Measurements from ENCODE around the gene IKZF2.

DNA sequence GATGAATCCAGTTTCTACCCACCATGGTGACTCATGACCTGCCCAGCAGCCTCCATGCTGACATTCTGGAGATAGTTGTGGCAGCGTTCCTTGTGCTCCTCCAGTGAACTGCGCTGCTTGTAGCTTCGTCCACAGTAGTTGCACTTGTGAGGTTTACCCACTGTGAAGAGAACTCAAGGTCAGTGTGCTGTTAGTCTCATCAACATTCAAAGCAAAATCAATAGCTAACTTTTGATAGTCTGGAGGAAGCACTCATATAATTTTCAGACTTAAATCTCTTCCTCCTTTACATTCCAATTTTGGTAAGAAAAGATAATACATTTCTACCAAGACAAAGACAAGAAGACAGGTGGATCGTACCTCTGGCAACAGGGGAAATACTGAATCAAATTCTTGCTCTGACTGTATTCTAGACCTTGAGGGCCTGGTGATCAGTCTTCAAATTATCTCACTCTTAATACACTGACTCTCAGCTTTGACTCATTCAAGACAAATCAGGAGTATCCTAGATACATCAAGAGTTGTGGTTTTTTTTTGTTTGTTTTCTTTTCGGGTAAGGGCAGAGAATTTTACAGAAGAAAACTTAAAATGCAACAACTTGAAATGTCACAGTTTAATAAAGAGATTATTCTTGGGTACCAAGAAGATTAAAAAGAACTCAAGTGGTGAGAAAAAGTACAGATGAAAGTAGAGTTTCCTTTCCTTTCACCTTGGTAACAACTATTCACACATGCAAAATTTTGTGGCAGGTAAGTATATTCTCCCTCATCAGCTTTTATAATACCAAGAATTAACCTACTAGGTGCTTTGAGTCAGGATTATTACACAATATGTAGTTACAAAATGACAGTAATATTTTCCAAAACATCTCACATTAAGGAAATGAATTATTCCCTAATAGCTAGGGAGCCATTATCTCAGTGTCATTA lies 129.2 kb downstream of the IKZF2 start:
- TF ChIP-seq NFE2 (IDR thresholded peaks at IDR 0.05; ENCODE audit: low read depth) (no peak), RAD21 (CRISPR knock-in tag; conservative IDR thresholded peaks at IDR 0.05 in 1 of 2, IDR thresholded peaks at IDR 0.05 in 1 of 2) (no peak), BACH1 (tag; IDR thresholded peaks at IDR 0.05) (no peak), ZNF384 (IDR thresholded peaks at IDR 0.05; ENCODE audit: low read depth, low read length) (no peak), CBX5 (IDR thresholded peaks at IDR 0.05; ENCODE audit: borderline replicate concordance, low read depth) (no peak)
- TF ChIP-seq, protein P1, sequence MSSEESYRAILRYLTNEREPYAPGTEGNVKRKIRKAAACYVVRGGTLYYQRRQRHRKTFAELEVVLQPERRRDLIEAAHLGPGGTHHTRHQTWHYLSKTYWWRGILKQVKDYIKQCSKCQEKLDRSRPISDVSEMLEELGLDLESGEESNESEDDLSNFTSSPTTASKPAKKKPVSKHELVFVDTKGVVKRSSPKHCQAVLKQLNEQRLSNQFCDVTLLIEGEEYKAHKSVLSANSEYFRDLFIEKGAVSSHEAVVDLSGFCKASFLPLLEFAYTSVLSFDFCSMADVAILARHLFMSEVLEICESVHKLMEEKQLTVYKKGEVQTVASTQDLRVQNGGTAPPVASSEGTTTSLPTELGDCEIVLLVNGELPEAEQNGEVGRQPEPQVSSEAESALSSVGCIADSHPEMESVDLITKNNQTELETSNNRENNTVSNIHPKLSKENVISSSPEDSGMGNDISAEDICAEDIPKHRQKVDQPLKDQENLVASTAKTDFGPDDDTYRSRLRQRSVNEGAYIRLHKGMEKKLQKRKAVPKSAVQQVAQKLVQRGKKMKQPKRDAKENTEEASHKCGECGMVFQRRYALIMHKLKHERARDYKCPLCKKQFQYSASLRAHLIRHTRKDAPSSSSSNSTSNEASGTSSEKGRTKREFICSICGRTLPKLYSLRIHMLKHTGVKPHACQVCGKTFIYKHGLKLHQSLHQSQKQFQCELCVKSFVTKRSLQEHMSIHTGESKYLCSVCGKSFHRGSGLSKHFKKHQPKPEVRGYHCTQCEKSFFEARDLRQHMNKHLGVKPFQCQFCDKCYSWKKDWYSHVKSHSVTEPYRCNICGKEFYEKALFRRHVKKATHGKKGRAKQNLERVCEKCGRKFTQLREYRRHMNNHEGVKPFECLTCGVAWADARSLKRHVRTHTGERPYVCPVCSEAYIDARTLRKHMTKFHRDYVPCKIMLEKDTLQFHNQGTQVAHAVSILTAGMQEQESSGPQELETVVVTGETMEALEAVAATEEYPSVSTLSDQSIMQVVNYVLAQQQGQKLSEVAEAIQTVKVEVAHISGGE (CRISPR knock-in tag; IDR thresholded peaks at IDR 0.05) = no peak
